Activated T-cell treated with anti-CD3 and anti-CD28 coated beads, Interleukin-2, amount 50 U/mL, for 48 hours (primary cell): Measurements from ENCODE around the gene COG2.
"Not testable (repeated sequence)": the region's sequence is repeated elsewhere in the genome, so short reads cannot be mapped to it uniquely, and the experiment has no call there.

Source experiments
- DNase-seq, 2 experiments: peaks; one replicate each; pipeline ENCODE4 v3.0.0-alpha.2; 2020

Gene COG2

GRCh38 chr1:230642263-230642959 lies at the start of gene COG2:
TSS of gene COG2 (plus strand) at chr1:230642481. CDS start at chr1:230642607, 126 bp downstream.
- DNase-seq = peak; percentile 97 to 99

GRCh38 chr1:230592848-230593414 lies 49.4 kb upstream of the COG2 start:
- DNase-seq = no peak

- no peak for DNase-seq
Measured at GRCh38 chr1:230594214-230594773, 48.0 kb upstream of the COG2 start.

DNA sequence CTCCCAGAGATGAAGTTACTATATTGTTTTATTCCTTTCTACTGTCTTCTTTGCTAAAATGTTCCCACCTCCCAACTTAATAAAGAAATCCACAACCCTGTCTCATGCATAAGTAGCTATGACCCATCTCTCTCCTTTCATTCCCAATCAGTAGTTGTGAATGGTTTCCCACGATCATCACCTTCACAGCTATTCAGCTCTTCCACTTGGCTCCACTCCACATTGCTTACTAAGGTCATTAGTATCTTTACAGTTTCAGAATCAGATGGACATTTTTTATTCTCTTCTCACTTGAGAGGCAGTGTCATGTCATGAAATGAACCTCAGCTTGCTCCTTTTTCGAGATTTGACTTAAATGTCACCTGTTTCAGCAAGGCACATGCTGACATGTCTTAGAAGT lies 47.1 kb upstream of the COG2 start:
- DNase-seq = no peak

DNA sequence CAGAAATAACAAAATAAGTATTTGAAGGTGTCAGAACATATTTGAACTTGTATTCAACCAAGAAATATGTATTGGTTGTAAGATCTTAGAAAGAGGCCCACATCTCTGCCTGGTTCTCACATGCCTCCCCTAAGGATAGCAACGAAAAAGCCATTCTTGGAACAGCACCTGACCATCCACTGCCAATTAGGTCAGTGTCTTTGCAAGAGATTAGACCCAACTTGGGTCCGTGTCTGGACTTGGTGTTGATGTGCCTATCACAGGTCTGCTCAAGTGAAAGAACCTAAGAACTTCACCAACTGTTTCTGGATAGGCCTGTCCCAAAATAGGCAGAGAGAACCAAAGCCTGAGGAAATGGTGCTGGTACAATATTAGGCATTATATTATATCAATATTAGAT lies 46.0 kb upstream of the COG2 start:
- DNase-seq = no peak

GRCh38 chr1:230598745-230599144 lies 43.5 kb upstream of the COG2 start:
- no peak for DNase-seq

DNA sequence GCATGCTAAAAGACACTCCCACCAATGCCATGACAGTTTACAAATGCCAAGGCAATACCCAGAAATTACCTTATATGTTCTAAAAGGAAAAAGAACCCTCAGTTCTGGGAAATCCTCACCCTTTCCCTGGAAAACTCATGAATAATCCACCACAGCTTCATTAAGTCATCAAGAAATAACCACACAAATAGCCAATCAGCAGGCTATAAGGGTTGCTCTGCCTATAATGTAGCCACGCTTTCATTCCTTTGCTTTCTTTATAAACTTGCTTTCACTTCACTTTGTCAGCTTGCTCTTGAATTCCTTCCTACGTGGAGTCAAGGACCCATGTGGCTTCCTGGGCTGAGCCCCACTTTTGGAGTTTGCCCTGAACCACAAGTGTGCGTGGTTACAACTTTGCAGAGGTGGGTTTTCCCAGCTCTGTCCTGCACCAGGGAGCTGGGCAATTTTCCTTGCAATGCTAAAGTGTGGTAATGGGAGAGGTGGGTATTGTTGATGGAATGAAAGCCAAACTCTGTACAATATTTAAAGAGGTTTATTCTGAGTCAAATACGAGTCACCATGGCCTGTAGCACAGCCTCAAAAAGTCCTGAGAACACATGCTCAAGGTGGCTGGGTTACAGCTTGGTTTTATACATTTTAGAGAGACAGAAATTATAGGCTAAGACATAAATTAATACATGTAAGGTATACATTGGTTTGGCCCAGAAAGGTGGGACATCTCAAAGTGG lies 42.2 kb upstream of the COG2 start:
- DNase-seq = no peak

DNA sequence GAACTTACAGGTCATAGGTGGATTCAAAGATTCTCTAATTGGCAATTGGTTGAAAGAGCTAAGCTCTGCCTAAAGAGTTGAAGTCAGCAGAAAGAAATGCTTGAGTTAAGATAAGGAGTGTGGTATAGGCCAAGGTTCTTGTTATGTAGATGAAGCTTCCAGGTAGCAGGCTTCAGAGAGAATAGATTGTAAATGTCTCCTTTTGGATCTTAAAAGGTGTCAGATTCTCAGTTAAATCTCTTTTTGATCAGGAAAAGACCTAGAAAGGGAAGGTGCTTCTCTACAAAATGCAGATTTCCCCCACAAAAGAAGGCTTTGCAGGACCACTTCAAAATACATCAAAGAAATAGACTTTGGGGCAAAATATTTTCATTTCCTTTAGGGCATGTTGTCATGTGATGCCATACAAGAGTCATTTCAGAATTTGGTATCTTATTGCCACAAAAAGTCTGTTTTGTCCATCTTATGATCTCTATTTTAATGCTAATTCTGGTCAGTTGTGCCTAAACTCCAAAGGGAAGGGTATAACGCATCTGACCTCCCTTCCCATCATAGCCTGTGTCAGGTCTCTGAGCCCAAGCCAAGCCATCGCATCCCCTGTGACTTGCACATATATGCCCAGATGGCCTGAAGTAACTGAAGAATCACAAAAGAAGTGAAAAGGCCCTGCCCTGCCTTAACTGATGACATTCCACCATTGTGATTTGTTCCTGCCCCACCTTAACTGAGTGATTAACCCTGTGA lies 41.5 kb upstream of the COG2 start:
- DNase-seq = not testable (repeated sequence)

DNA sequence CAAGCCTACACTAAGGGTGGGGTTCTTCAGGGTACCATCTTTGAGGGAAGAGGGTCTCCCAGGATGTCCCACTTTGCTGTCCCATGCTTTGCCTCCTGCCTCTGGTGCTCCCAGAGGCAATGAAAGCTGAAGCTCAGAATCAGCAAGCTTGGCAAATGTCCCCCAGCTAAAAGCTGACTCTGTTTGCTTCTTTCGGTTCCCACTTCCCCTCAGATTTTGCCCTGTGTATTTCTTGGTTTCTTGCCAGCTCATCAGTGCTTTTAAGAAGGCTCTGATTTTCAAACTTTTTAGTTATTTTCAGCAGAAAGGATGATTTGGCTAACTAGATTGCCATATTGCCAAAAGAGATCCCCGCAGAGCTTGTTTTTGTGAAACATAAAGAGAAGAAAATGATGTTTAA lies 33.1 kb upstream of the COG2 start:
- no peak for DNase-seq

GRCh38 chr1:230610589-230610988 lies 31.7 kb upstream of the COG2 start:
- no peak for DNase-seq

GRCh38 chr1:230611128-230611877 lies 31.0 kb upstream of the COG2 start:
- no peak for DNase-seq

DNA sequence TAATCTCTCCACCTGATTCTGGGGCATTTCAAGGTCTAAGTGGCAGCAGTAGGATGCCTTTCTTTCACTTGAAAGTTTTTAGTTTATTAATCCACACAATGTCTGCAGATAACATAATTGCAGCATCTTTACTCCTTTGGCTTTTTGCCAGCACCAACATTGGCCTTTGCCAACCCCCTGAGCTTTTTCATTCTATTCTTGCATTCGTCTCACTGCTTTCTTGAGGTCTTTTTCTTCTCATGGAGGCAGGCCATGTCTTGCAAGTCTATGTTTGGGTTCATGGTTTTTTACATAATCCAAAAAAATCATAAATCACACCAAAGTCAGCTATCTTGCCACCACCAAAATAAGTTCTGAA lies 30.4 kb upstream of the COG2 start:
- DNase-seq = no peak

DNA sequence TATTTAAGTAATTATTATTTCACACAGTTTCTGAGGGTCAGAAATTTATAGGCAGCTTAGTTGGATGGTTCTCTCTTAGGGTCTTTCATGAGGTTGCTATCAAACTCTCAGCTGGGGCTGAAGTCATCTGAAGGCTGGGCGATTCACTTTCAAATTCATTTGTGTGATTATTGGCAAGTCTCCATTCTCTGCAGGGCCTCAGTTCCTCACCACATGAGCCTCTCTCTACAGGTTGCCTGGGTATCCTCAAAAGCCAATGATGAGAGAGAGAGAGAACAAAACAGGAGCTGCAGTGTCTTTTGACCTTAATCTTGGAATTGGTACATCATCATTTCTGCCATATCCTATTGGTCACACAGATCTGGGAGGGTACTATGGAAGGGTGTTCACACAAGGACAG lies 29.6 kb upstream of the COG2 start:
- no peak for DNase-seq

GRCh38 chr1:230614121-230614520 lies 28.2 kb upstream of the COG2 start:
- no peak for DNase-seq

DNA sequence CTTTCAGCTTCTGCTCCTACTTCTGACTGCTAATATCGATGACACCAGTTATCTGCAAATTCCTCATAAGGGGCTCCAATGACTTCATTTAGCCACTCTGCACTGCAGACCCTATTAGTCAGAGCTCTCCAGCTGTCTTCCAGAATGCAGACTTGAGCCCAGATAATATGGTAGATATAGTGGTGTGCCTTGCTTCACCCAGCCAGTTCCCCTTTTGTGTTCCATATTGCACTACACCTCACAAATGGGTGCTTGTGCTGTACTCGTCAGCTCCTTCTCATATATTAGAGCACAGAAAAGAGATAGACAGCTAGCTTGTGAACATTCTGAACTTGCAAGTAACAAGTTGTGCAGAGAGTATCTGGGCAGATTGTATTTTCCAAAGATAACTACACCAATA lies 23.7 kb upstream of the COG2 start:
- no peak for DNase-seq

DNA sequence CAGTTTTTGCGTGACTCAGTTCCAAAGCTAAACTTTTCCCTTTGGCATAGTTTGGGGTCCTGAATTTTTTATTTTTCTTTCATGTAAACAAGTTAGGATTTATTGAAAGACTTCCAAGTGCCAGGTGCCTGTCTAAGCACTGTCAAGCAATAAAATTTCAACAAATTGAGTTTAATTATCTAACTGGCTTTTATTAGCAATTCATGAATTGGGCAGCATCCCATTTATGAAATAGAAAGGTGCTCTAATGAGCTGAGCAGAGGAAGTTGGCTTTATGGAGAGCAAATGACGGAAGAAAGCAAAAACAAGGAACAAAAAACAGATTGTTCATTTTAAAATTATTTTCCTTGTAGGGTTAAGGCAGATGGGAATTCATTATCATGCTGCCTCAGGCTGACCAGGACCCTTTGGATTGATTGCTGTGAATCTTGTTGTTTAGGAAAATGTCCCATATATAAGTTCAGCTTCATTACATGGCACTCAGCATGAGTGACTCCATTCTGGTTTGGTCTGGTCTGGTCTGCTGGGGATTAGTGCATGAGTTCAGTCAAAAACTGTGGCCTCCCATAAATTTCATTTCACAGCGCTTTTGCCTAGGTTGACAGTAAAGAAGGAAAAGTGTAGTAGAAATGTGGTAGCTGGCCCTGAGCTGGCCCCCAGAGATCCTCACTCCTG lies 21.5 kb upstream of the COG2 start:
- no peak for DNase-seq

DNA sequence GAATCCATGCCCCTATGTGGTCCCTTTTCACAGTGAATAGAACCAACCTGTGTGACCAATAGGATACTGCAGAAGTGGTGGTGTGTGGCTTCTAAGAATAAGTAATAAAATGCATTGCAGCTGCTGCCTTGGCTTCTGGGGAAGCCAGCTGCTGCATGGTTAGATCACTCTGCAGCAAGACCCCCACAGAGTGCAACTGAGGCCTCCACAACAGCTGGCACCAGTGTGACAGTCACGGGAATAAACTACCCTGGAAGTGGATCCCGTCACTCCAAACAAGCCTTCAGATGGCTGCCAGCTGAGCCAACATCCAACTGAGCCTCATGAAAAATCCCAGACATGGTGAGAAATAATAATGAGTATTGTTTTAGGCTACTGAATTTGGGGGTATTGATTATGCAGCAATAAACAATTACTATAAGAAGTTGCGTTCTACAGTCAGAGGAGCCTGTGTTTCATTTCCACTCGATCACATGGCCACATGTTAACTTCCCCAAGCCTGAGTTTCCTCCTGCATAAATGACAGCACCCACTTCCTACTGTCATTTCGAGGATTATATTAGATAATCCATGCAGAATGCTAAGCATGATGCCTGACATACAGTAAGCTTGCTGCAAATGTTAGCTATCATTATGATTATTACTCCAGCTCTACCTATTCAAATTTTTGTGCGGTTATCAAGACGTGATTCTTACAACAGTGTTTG lies 20.8 kb upstream of the COG2 start:
- DNase-seq = no peak

DNA sequence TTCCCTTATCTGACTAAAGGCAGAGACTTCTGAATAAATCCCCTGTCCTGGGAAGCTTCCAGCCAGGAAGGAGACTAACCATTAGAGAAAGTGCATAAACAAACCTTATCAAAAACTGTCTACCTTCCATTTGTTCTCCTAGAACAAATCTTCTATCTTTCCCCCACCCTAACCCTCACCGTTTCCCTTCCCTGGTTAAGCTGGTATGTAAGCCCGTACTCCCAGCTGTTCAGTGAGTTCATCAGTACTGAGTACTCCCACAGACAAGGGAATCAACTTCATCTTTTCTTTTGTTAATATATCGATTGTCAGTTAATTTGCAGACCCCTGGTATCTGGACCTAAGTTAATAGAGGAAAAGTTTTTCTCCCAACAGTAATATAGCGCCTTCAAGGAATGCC lies 20.1 kb upstream of the COG2 start:
- no peak for DNase-seq

DNA sequence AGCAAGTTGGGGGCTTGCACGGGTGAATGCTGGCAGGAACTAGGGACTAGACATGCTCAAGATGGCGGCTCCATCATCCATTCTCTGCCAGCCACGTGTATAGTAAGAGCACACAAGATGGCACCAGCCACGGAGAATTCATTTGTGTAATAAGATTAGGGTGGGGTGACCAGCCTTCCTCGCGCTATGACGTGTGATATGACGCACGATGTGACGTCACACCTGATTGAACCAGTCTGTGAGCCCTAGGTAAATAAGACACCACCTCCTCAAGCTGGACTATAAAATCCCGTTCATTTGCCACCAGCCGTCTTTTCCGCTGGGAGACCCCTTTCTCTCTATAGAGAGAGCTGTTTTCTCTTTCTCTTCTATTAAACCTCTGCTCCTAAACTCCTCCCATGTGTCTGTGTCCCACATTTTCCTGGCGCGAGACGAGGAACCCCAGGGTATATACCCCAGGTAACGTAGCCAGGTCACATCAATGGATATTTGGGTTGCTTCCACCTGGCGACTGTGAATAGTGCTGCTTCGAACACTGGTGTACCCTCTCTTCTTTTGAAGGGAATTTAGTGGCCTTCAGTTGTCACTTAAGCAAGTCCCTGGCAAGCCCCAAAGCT lies 18.1 kb upstream of the COG2 start:
- no peak for DNase-seq

- DNase-seq = no peak
Measured at GRCh38 chr1:230626232-230626631, 16.0 kb upstream of the COG2 start.

GRCh38 chr1:230627767-230628166 lies 14.5 kb upstream of the COG2 start:
- DNase-seq = no peak
